Smooth muscle cell (in vitro differentiated cells): ENCODE data around the gene MANEAL. TPM values are rescaled to one million over a fixed set of nuclear protein-coding genes. Genes with fewer than 3 reads are reported as not detected.

Experiments used
- DNase-seq: peaks from one replicate; lab custom pipeline; 2025; ENCODE audit not compliant: unreplicated experiment; lab: John Stamatoyannopoulos, UW
- H2AFZ ChIP-seq: fragments of 200-600 bp; sonication (generic); 2 replicates; pipeline ENCODE4 v1.6.0; 2016; ENCODE audit warnings: antibody characterized with exemption, low read depth, mild to moderate bottlenecking
- H3F3A ChIP-seq: fragments of 200-600 bp; sonication (generic); 2 replicates; pipeline ENCODE4 v1.6.0; 2017; ENCODE audit warnings: antibody characterized with exemption, low read depth
- H3K27ac ChIP-seq: fragments of 200-600 bp; sonication (generic); 2 replicates; pipeline ENCODE4 v1.5.1; 2016; ENCODE audit warnings: low read depth, mild to moderate bottlenecking
- H3K27me3 ChIP-seq: fragments of 200-600 bp; sonication (generic); 2 replicates; pipeline ENCODE4 v1.6.1; 2016; ENCODE audit warnings: low read depth, mild to moderate bottlenecking
- H3K36me3 ChIP-seq: fragments of 200-600 bp; sonication (generic); 2 replicates; pipeline ENCODE4 v1.5.1; 2016; ENCODE audit warnings: low read depth
- H3K4me1 ChIP-seq: fragments of 200-600 bp; sonication (generic); 2 replicates; pipeline ENCODE4 v1.5.1; 2016; ENCODE audit warnings: low read depth
- H3K4me2 ChIP-seq: fragments of 200-600 bp; sonication (generic); 2 replicates; pipeline ENCODE4 v1.6.0; 2016; ENCODE audit warnings: mild to moderate bottlenecking
- H3K4me3 ChIP-seq: fragments of 200-600 bp; sonication (generic); 2 replicates; pipeline ENCODE4 v1.5.1; 2016; ENCODE audit warnings: mild to moderate bottlenecking
- H3K79me2 ChIP-seq: fragments of 200-600 bp; sonication (generic); 2 replicates; pipeline ENCODE4 v1.6.0; 2016; ENCODE audit warnings: low read depth, mild to moderate bottlenecking
- H3K9ac ChIP-seq: fragments of 200-600 bp; sonication (generic); 2 replicates; pipeline ENCODE4 v1.6.0; 2016; ENCODE audit warnings: low read depth
- H3K9me3 ChIP-seq: fragments of 200-600 bp; sonication (generic); replicated peaks from 2 replicates; pipeline ENCODE4 v1.5.1; 2016; ENCODE audit warnings: low read depth
- H4K20me1 ChIP-seq: fragments of 200-600 bp; sonication (generic); 2 replicates; pipeline ENCODE4 v1.6.0; 2016; ENCODE audit warnings: low read depth
- CTCF ChIP-seq: fragments of 200-600 bp; sonication (generic); IDR thresholded peaks from 2 replicates; pipeline ENCODE4 v1.5.1; 2017; ENCODE audit warnings: borderline replicate concordance, mild to moderate bottlenecking, antibody characterized with exemption; ENCODE audit not compliant: insufficient read depth, poor library complexity, severe bottlenecking
- WGBS: methylation state at CpG from one replicate; pipeline ENCODE4 v1.1.7; 2016; ENCODE audit warnings: low lambda C conversion rate; 5-methylcytosine and 5-hydroxymethylcytosine counted together
- polyA plus RNA-seq: library from polyadenylated mRNA; unstranded; fragments of >200 nt; fragmentation: Nextera tagmentation; extraction: Ambion mirVana; gene quantifications from 2 replicates; pipeline ENCODE4 v1.2.1, GENCODE V29; 2016
- total RNA-seq: library from RNA; depleted of rRNA; stranded (reverse); fragments of >200 nt; gene quantifications from 2 replicates; pipeline ENCODE4 v1.2.3, GENCODE V29; 2014

MANEAL gene
- total and polyA plus RNA-seq, 2 experiments from 2014 or later = 0.61 TPM; not detected in 1

- Histone ChIP-seq H4K20me1 (no peaks in the 10 kb centered on the region), H3K4me3 (no peak overlapping the region), H3K27ac (no peak overlapping the region), H3K4me1 (no peaks in the 10 kb centered on the region), H3K9me3 (no peaks in the 10 kb centered on the region), H3F3A (no peaks in the 10 kb centered on the region), H3K27me3 (no peaks in the 10 kb centered on the region), H3K9ac (no peak overlapping the region), H3K79me2 (no peaks in the 10 kb centered on the region), H3K4me2 (no peak overlapping the region), H2AFZ (no peak overlapping the region), H3K36me3 (no peaks in the 10 kb centered on the region)
- no peak for DNase-seq
- WGBS = 92% methylated on average over 3 of the region's 3 CpGs
- TF ChIP-seq CTCF = no peak
These were observed 15.0 kb upstream of the MANEAL start for GRCh38 chr1:37778654-37779053.

DNA sequence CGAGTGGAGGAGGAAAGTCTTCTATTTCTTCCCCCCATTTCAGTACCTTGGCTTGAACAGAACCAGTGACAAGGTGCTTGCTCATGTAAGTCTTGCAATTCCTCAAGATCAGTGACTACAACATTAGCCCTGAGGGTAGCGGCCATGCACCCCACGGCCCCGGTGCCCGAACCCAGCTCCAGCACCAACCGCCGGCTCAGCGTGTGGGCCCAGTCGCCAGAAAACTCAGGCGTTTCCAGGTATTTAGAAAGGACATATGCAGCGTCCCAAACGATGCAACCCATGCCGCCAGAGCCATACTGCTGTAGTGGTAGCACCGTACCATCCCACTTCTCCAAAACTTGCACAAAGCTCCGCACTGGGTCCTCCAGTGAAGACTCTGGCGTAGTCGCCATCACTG, 11.2 kb upstream of the MANEAL start:
- no peak overlapping the region for H3K4me3 ChIP-seq
- H3K4me1 ChIP-seq = no peaks in the 10 kb centered on the region
- H3K9me3 ChIP-seq = no peaks in the 10 kb centered on the region
- WGBS = 81% methylated on average over 17 of the region's 17 CpGs
- H3K79me2 ChIP-seq = no peaks in the 10 kb centered on the region
- no peak for DNase-seq
- H4K20me1 ChIP-seq = no peaks in the 10 kb centered on the region
- no peaks in the 10 kb centered on the region for H3K36me3 ChIP-seq
- H3F3A ChIP-seq = no peaks in the 10 kb centered on the region
- peaks cover 17% of the 10 kb centered on the region for H3K27me3 ChIP-seq
- no peak overlapping the region for H3K4me2 ChIP-seq
- no peak overlapping the region for H3K27ac ChIP-seq
- TF ChIP-seq CTCF = no peak
- H3K9ac ChIP-seq = no peak overlapping the region
- H2AFZ ChIP-seq = no peak overlapping the region

- 39% methylated on average over 33 of the region's 36 CpGs for WGBS
- no peak for DNase-seq
- no peaks in the 10 kb centered on the region for H3K36me3 ChIP-seq
- H3K79me2 ChIP-seq = no peaks in the 10 kb centered on the region
- no peak overlapping the region for H3K27ac ChIP-seq
- H3K9me3 ChIP-seq = no peaks in the 10 kb centered on the region
- H3F3A ChIP-seq = no peaks in the 10 kb centered on the region
- TF ChIP-seq CTCF = no peak
- no peak overlapping the region for H2AFZ ChIP-seq
- peaks cover 3% of the 10 kb centered on the region for H3K4me1 ChIP-seq
- no peak overlapping the region for H3K4me3 ChIP-seq
- peak overlapping the region; percentile 90 for H3K4me2 ChIP-seq
- H4K20me1 ChIP-seq = no peaks in the 10 kb centered on the region
- no peak overlapping the region for H3K9ac ChIP-seq
- H3K27me3 ChIP-seq = peaks cover 62% of the 10 kb centered on the region
These were observed 532 bp upstream of the MANEAL start for GRCh38 chr1:37792943-37793686.
